Breast epithelium (tissue), 4 donors: ENCODE measurements around the gene POM121L2. TPM values are rescaled to one million over a fixed set of nuclear protein-coding genes. Genes with fewer than 3 reads are reported as not detected.

Experiments
- DNase-seq, 2 donors: peaks; one replicate each; pipeline ENCODE4 v3.0.0-alpha.2; 2019; ENCODE audit warnings: low spot score in 2 of 2
- H3K27ac ChIP-seq, 2 donors: fragments of 200-600 bp; sonication (generic) in 1 of 2; one replicate each; pipeline ENCODE4 v1.5.1; 2016 to 2019; ENCODE audit warnings: mild to moderate bottlenecking in 1 of 2
- H3K27me3 ChIP-seq, 2 donors: fragments of 200-600 bp; sonication (generic) in 1 of 2; one replicate each; pipeline versions ENCODE4 v1.5.1 to v1.6.0; 2017 to 2019; ENCODE audit warnings: control low read depth in 1 of 2, mild to moderate bottlenecking in 1 of 2
- H3K36me3 ChIP-seq: fragments of 200-600 bp; one replicate; pipeline ENCODE4 v1.5.1; 2019
- H3K4me1 ChIP-seq, 2 donors: fragments of 200-600 bp; sonication (generic); one replicate each; pipeline ENCODE4 v1.5.1; 2016 to 2019; ENCODE audit warnings: control low read depth in 1 of 2
- H3K4me3 ChIP-seq, 3 donors: fragments of 200-600 bp; sonication (generic); 1 replicate in 2 of 3; 2 replicates in 1 of 3; pipeline ENCODE4 v1.5.1; 2016 to 2019; ENCODE audit warnings: mild to moderate bottlenecking in 3 of 3, moderate library complexity in 2 of 3
- H3K9me3 ChIP-seq, 2 donors: fragments of 200-600 bp; sonication (generic) in 1 of 2; one replicate each; pipeline ENCODE4 v1.5.1; 2016 to 2019; ENCODE audit warnings: control low read depth in 1 of 2
- POLR2A ChIP-seq: fragments of 450-650 bp; IDR thresholded peaks from one replicate; pipeline ENCODE4 v1.6.1; 2016; ENCODE audit warnings: antibody characterized with exemption, mild to moderate bottlenecking, moderate library complexity
- POLR2AphosphoS5 ChIP-seq, 3 donors: sonication (generic); formaldehyde crosslinking; IDR thresholded peaks; one replicate each; pipeline ENCODE4 v1.6.1; 2017; ENCODE audit warnings: antibody characterized with exemption in 3 of 3
- intact Hi-C: fragments of 100-400 bp; cut with DNase I; formaldehyde crosslinking; loops from one replicate; pipeline ENCODE4 v1.15.1; 2023; ENCODE audit warnings: low total_unique reads
- total RNA-seq, 3 donors: library from RNA; depleted of rRNA; stranded (reverse); fragments of >200 nt; gene quantifications; one replicate each; pipeline ENCODE4 v1.1.0, GENCODE V29; 2016
- TF ChIP-seq, protein P1 (sequence below), 3 donors: fragments of 450-650 bp; IDR thresholded peaks; one replicate each; pipeline ENCODE4 v1.5.1; 2016 to 2017; ENCODE audit warnings: antibody characterized with exemption in 3 of 3, mild to moderate bottlenecking in 3 of 3, moderate library complexity in 3 of 3

Gene POM121L2
- total RNA-seq, 3 donors from 2014 or later, result not detected

DNA sequence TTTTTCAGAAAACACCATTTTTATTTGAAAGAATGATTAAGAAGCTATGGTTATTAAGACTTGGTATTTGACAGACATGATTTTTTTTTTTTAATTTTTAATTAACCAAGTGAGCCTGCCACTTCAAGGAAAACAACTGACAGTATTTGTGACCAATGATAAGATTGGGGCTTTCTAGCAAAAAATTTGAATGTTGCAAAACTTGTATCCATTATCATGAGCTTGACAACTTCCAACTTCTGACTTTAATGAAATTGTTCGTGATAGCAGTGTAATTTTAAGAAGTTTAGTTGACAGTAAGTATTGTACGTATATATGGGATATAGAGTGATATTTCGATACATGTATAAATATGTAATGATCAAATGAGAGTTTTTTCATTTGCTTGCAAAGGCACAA is 21.6 kb upstream of the POM121L2 start:
- no peak for TF ChIP-seq POLR2A
- TF ChIP-seq POLR2AphosphoS5 (IDR thresholded peaks at IDR 0.05), result no peak
- TF ChIP-seq, protein P1, sequence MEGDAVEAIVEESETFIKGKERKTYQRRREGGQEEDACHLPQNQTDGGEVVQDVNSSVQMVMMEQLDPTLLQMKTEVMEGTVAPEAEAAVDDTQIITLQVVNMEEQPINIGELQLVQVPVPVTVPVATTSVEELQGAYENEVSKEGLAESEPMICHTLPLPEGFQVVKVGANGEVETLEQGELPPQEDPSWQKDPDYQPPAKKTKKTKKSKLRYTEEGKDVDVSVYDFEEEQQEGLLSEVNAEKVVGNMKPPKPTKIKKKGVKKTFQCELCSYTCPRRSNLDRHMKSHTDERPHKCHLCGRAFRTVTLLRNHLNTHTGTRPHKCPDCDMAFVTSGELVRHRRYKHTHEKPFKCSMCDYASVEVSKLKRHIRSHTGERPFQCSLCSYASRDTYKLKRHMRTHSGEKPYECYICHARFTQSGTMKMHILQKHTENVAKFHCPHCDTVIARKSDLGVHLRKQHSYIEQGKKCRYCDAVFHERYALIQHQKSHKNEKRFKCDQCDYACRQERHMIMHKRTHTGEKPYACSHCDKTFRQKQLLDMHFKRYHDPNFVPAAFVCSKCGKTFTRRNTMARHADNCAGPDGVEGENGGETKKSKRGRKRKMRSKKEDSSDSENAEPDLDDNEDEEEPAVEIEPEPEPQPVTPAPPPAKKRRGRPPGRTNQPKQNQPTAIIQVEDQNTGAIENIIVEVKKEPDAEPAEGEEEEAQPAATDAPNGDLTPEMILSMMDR (IDR thresholded peaks at IDR 0.05), result no peak
- DNase-seq, result no peak
- H3K27ac ChIP-seq, result no peak overlapping the region
- no peaks in the 10 kb centered on the region for H3K36me3 ChIP-seq
- intact Hi-C loops, result no loop called here
- no peaks in the 10 kb centered on the region for H3K4me1 ChIP-seq
- no peaks in the 10 kb centered on the region for H3K9me3 ChIP-seq
- peaks cover 0 to 37% of the 10 kb centered on the region in 2 donors for H3K27me3 ChIP-seq
- peak overlapping the region in 1 of 3 donors; percentile 32 for H3K4me3 ChIP-seq

DNA sequence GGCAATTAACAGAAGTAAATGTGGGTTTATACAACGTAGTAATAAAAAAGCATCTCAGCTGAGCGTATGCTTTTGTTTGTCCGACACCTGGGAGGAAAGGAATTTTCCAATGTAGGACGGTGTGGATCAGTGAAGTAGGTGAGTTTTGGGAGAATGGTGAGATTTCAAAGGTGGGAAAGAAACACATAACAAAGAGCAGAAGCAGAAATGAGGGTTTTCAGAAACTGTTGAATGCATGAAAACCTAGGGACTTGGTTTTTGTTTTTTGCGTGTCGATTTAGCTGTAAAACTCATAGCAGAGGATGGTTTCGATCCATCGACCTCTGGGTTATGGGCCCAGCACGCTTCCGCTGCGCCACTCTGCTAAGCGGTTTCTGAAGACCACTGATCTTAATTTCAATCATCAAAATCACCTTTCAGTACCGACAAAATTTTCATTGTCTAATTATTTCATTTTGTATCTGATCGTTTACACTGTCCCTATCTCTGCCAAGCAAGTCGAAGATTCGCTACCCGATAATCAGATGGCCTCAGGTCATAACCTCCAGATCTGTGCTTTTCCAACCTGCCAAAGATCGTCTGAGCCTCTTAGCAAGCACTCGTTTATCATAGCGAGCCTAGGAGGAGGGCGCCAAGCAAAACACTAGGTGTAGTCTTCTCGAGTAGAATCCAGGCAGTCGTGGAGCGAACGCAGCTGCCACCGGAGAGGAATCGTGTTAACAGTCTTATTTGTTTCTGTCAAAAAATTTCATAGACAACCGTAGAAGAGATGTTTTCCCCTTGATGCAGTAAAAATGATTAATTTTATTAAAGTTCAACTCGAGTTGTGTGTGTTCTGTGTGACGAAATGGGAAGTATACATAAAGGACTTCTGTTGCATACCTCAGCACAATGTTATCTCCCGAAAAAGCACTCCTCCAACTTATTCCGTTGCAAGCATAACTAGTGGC is 20.9 kb upstream of the POM121L2 start:
- H3K27me3 ChIP-seq, result peaks cover 0 to 40% of the 10 kb centered on the region in 2 donors
- H3K4me1 ChIP-seq, result no peaks in the 10 kb centered on the region
- no peak for TF ChIP-seq POLR2AphosphoS5 (IDR thresholded peaks at IDR 0.05)
- TF ChIP-seq POLR2A, result no peak
- TF ChIP-seq, protein P1 (IDR thresholded peaks at IDR 0.05), result no peak
- H3K4me3 ChIP-seq, result peak overlapping the region in 2 of 3 donors; percentile 32 to 37
- DNase-seq, result no peak
- H3K36me3 ChIP-seq, result no peaks in the 10 kb centered on the region
- intact Hi-C loops, result no loop called here
- no peak overlapping the region for H3K27ac ChIP-seq
- H3K9me3 ChIP-seq, result no peaks in the 10 kb centered on the region

GRCh38 chr6:27327023-27327738 is 15.1 kb upstream of the POM121L2 start:
- H3K9me3 ChIP-seq, result no peaks in the 10 kb centered on the region
- H3K27me3 ChIP-seq, result peaks cover 0 to 32% of the 10 kb centered on the region in 2 donors
- no peak overlapping the region for H3K4me3 ChIP-seq
- intact Hi-C loops, result no loop called here
- H3K36me3 ChIP-seq, result no peaks in the 10 kb centered on the region
- no peak for DNase-seq
- TF ChIP-seq POLR2A, result no peak
- TF ChIP-seq POLR2AphosphoS5 (IDR thresholded peaks at IDR 0.05), result no peak
- TF ChIP-seq, protein P1 (IDR thresholded peaks at IDR 0.05), result no peak
- H3K4me1 ChIP-seq, result no peaks in the 10 kb centered on the region
- H3K27ac ChIP-seq, result no peak overlapping the region

DNA sequence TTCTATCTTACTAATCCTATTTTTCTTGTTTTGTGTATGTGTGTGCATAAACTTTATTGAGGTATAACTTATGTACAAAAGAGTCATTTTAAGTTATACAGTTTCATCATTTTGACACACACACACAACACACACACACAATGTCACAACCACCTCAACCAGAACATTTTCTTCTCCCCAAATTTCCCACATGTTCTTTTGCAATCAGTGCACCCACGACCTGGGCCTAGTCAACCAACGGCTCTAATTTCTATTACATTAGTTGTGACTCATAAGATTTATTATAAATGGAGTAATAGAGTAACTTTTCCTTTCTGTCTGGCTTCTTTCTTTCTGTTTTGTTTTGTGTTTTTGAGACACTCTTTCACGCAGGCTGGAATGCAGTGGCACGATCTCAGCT is 9.8 kb upstream of the POM121L2 start:
- no peak overlapping the region for H3K27ac ChIP-seq
- intact Hi-C loops, result no loop called here
- TF ChIP-seq, protein P1 (IDR thresholded peaks at IDR 0.05), result no peak
- TF ChIP-seq POLR2AphosphoS5 (IDR thresholded peaks at IDR 0.05) (no peak), POLR2A (no peak)
- no peak overlapping the region for H3K4me3 ChIP-seq
- DNase-seq, result no peak
- H3K9me3 ChIP-seq, result no peaks in the 10 kb centered on the region
- H3K4me1 ChIP-seq, result no peaks in the 10 kb centered on the region
- no peaks in the 10 kb centered on the region for H3K36me3 ChIP-seq
- peaks cover 0 to 15% of the 10 kb centered on the region in 2 donors for H3K27me3 ChIP-seq

DNA sequence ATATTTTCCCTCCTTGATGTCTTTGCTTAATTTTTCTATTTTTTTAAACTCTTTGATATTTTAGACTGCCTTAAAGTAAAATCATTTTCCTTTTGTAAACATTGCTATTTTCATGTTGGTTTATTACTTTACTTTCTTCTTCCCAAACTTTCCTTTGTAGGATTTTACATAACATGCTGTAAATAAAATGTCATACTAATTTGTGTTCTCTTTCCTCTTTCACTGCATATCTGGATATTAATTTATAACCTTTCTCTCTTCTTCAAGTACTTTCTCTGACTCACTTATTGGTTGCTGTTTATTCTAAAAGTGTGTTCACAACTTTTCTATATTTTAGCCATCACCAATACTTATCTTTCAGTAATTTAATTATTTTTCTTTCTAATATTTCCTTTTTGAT is 9.3 kb upstream of the POM121L2 start:
- intact Hi-C loops, result no loop called here
- H3K9me3 ChIP-seq, result no peaks in the 10 kb centered on the region
- no peak overlapping the region for H3K4me3 ChIP-seq
- no peaks in the 10 kb centered on the region for H3K4me1 ChIP-seq
- TF ChIP-seq, protein P1 (IDR thresholded peaks at IDR 0.05), result no peak
- TF ChIP-seq POLR2AphosphoS5 (IDR thresholded peaks at IDR 0.05) (no peak), POLR2A (no peak)
- no peak overlapping the region for H3K27ac ChIP-seq
- no peak for DNase-seq
- peaks cover 0 to 15% of the 10 kb centered on the region in 2 donors for H3K27me3 ChIP-seq
- no peaks in the 10 kb centered on the region for H3K36me3 ChIP-seq
